ENCODE measurements around the gene MCRS1. TPM values are rescaled to one million over a fixed set of nuclear protein-coding genes. Genes with fewer than 3 reads are reported as not detected.

MCRS1 gene
- polyA plus RNA-seq, 4 donors: 53.4 to 77.4 (median 63.1) TPM

DNA sequence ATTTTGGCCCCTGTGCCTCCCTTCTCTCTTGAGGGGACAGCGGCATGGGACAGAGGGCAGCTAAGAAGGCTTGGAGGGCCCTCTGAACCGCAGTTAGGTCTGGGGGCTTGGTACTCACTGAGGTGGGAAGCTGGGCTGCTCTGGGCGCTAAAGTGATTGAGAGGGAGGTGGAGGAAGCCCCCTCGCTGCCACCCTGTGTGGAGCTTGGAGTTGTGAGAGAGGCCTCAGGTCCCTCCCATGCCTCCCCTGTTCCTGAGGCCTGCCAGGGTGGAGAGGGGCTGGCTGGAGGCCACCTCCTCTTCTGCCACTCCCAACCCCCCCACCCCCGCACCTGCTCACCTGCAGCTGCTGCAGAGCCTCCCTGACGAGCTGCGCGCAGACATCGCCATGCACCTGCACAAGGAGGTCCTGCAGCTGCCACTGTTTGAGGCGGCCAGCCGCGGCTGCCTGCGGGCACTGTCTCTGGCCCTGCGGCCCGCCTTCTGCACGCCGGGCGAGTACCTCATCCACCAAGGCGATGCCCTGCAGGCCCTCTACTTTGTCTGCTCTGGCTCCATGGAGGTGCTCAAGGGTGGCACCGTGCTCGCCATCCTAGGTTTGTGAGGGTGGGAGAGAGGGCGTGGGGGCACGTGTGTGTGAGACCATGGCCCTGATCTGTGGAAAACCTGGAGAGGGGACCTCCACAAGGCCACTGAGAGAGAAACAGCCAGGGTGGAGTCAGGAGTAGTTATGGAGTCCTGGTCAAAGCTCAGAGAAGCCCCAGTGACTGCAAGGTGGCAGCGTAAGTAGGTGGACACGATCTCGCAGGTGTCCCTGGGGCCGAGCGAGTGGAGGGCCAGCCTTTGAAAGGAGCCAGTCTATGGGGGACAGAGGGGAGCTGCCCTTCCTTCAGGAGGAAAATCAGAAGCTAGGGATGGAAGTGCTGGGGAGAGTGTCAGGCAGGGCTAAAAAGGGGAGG, 17.9 kb downstream of the MCRS1 start:
- Histone ChIP-seq H3K27me3 (ENCODE audit: control insufficient read depth in 3 of 3, insufficient read depth in 3 of 3, low read length in 3 of 3) (peaks cover 4 to 27% (median 11%) of the 10 kb centered on the region in 3 donors), H3K36me3 (ENCODE audit: control insufficient read depth in 3 of 3, insufficient read depth in 2 of 3, low read depth in 1 of 3, low read length in 3 of 3) (peaks cover 0 to 5% (median 0%) of the 10 kb centered on the region in 3 donors), H3K4me1 (ENCODE audit: control insufficient read depth in 3 of 3, insufficient read depth in 2 of 3, low read depth in 1 of 3, low read length in 2 of 3) (peaks cover 0 to 30% (median 0%) of the 10 kb centered on the region in 3 donors), H3K4me3 (ENCODE audit: low read depth in 1 of 3, low read length in 3 of 3) (peak overlapping the region in 1 of 3 donors; percentile 42), H3K9me3 (ENCODE audit: control insufficient read depth in 2 of 2, insufficient read depth in 1 of 2, low read depth in 1 of 2, low read length in 1 of 2) (no peaks in the 10 kb centered on the region), H3K27ac (ENCODE audit: low read depth in 1 of 3, low read length in 2 of 3) (peak overlapping the region in 1 of 3 donors; percentile 47)
- DNase-seq (peak in 1 of 2 donors; percentile 63), FAIRE-seq (no peak)
- 19 to 70% (median 52%) methylated on average over 27 to 28 of the region's 28 CpGs for WGBS, 3 donors

DNA sequence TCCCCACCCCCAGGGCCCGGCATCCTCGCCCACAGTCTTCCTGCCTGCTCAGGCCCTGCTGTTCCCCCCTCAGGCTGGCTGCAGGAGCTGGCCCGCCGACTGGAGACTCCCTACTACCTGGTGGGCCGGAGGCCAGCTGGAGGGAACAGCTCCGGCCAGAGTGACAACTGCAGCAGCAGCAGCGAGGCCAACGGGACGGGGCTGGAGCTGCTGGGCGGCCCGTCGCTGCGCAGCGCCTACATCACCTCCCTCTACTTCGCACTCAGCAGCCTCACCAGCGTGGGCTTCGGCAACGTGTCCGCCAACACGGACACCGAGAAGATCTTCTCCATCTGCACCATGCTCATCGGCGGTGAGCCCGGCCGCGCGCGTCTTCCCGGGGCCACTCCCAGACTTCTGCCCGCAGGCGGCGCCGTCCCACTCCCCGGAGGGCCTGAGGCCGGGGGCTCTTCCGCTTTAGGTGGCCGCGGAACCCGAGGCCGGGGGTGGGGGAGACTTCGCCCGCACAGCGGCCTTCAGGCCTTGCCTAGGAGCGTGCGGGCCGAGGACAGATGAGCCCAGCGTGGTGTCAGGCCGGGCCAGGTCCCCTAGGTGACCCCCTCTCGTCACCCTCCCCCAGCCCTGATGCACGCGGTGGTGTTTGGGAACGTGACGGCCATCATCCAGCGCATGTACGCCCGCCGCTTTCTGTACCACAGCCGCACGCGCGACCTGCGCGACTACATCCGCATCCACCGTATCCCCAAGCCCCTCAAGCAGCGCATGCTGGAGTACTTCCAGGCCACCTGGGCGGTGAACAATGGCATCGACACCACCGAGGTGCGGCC, 18.9 kb downstream of the MCRS1 start:
- Histone ChIP-seq H3K36me3 (ENCODE audit: control insufficient read depth in 3 of 3, insufficient read depth in 2 of 3, low read depth in 1 of 3, low read length in 3 of 3) (no peaks in the 10 kb centered on the region), H3K27me3 (ENCODE audit: control insufficient read depth in 3 of 3, insufficient read depth in 3 of 3, low read length in 3 of 3) (peaks cover 4 to 37% (median 11%) of the 10 kb centered on the region in 3 donors), H3K27ac (ENCODE audit: low read depth in 1 of 3, low read length in 2 of 3) (no peak overlapping the region), H3K4me1 (ENCODE audit: control insufficient read depth in 3 of 3, insufficient read depth in 2 of 3, low read depth in 1 of 3, low read length in 2 of 3) (peaks cover 0 to 30% (median 0%) of the 10 kb centered on the region in 3 donors), H3K9me3 (ENCODE audit: control insufficient read depth in 2 of 2, insufficient read depth in 1 of 2, low read depth in 1 of 2, low read length in 1 of 2) (no peaks in the 10 kb centered on the region), H3K4me3 (ENCODE audit: low read depth in 1 of 3, low read length in 3 of 3) (peak overlapping the region in 2 of 3 donors; percentile 7 to 42)
- FAIRE-seq: no peak
- 29 to 62% (median 59%) methylated on average over 55 to 70 of the region's 70 CpGs for WGBS, 3 donors
- peak in 1 of 2 donors; percentile 49 for DNase-seq

DNA sequence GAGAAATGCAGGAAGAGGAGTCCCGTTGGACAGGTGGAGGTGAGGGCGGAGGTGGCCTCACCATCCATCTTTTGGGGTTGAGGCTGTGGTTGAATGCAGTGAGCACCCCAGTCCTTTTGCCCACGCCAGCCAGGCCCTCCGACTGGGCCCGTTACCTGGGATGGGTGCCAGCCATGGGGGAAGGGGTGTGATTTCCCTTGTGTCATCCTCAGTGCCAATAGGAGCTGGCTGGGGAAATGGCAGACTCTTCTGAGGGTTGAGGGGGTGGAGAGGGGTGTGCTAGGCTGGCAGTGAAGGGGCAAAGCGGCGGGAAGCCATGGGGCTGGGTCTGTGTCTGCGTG, 19.5 kb downstream of the MCRS1 start:
- Histone ChIP-seq H3K27me3 (ENCODE audit: control insufficient read depth in 3 of 3, insufficient read depth in 3 of 3, low read length in 3 of 3) (peaks cover 4 to 42% (median 13%) of the 10 kb centered on the region in 3 donors), H3K9me3 (ENCODE audit: control insufficient read depth in 2 of 2, insufficient read depth in 1 of 2, low read depth in 1 of 2, low read length in 1 of 2) (no peaks in the 10 kb centered on the region), H3K27ac (ENCODE audit: low read depth in 1 of 3, low read length in 2 of 3) (no peak overlapping the region), H3K4me3 (ENCODE audit: low read depth in 1 of 3, low read length in 3 of 3) (peak overlapping the region in 1 of 3 donors; percentile 42), H3K36me3 (ENCODE audit: control insufficient read depth in 3 of 3, insufficient read depth in 2 of 3, low read depth in 1 of 3, low read length in 3 of 3) (no peaks in the 10 kb centered on the region), H3K4me1 (ENCODE audit: control insufficient read depth in 3 of 3, insufficient read depth in 2 of 3, low read depth in 1 of 3, low read length in 2 of 3) (peaks cover 0 to 35% (median 0%) of the 10 kb centered on the region in 3 donors)
- no peak for DNase-seq
- no peak for FAIRE-seq
- 60 to 66% (median 64%) methylated on average over 8 of the region's 8 CpGs for WGBS, 3 donors

GRCh38 chr12:49547090-49547690, 20.8 kb downstream of the MCRS1 start:
- no peaks in the 10 kb centered on the region for H3K36me3 ChIP-seq (ENCODE audit: control insufficient read depth in 3 of 3, insufficient read depth in 2 of 3, low read depth in 1 of 3, low read length in 3 of 3)
- no peak overlapping the region for H3K4me3 ChIP-seq (ENCODE audit: low read depth in 1 of 3, low read length in 3 of 3)
- peaks cover 4 to 55% (median 13%) of the 10 kb centered on the region in 3 donors for H3K27me3 ChIP-seq (ENCODE audit: control insufficient read depth in 3 of 3, insufficient read depth in 3 of 3, low read length in 3 of 3)
- peaks cover 0 to 40% (median 0%) of the 10 kb centered on the region in 3 donors for H3K4me1 ChIP-seq (ENCODE audit: control insufficient read depth in 3 of 3, insufficient read depth in 2 of 3, low read depth in 1 of 3, low read length in 2 of 3)
- WGBS, 3 donors: 71 to 85% (median 77%) methylated on average over 7 of the region's 7 CpGs
- no peak for DNase-seq
- H3K9me3 ChIP-seq (ENCODE audit: control insufficient read depth in 2 of 2, insufficient read depth in 1 of 2, low read depth in 1 of 2, low read length in 1 of 2): no peaks in the 10 kb centered on the region
- no peak for FAIRE-seq
- no peak overlapping the region for H3K27ac ChIP-seq (ENCODE audit: low read depth in 1 of 3, low read length in 2 of 3)

- FAIRE-seq (no peak), DNase-seq (no peak)
- peaks cover 0 to 40% (median 0%) of the 10 kb centered on the region in 3 donors for H3K4me1 ChIP-seq (ENCODE audit: control insufficient read depth in 3 of 3, insufficient read depth in 2 of 3, low read depth in 1 of 3, low read length in 2 of 3)
- 69 to 78% (median 78%) methylated on average over 3 of the region's 3 CpGs for WGBS, 3 donors
- no peak overlapping the region for H3K27ac ChIP-seq (ENCODE audit: low read depth in 1 of 3, low read length in 2 of 3)
- no peak overlapping the region for H3K4me3 ChIP-seq (ENCODE audit: low read depth in 1 of 3, low read length in 3 of 3)
- peaks cover 4 to 57% (median 13%) of the 10 kb centered on the region in 3 donors for H3K27me3 ChIP-seq (ENCODE audit: control insufficient read depth in 3 of 3, insufficient read depth in 3 of 3, low read length in 3 of 3)
- H3K36me3 ChIP-seq (ENCODE audit: control insufficient read depth in 3 of 3, insufficient read depth in 2 of 3, low read depth in 1 of 3, low read length in 3 of 3): no peaks in the 10 kb centered on the region
- H3K9me3 ChIP-seq (ENCODE audit: control insufficient read depth in 2 of 2, insufficient read depth in 1 of 2, low read depth in 1 of 2, low read length in 1 of 2): no peaks in the 10 kb centered on the region
Measured at GRCh38 chr12:49546481-49546880, 21.5 kb downstream of the MCRS1 start.

DNA sequence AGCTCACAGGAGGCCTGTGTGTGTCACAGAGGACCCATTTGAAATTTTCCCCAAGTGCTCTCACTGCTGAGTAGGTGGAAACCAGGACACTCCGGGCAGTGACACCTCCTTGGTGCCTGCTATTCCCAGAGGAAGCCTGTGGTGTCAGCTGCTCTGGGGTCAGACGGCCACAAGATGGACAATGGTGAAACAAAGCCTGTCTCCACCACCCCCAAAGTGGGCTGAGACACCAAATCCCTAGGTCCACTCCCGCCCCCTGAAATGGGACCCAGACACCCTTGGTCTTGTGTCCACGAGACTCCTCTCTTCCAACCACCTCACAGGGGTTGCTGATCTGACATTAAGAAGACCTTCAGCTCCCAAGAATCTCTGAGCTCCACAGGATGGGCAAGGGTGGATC, 22.1 kb downstream of the MCRS1 start:
- Histone ChIP-seq H3K27me3 (ENCODE audit: control insufficient read depth in 3 of 3, insufficient read depth in 3 of 3, low read length in 3 of 3) (peaks cover 4 to 63% (median 13%) of the 10 kb centered on the region in 3 donors), H3K27ac (ENCODE audit: low read depth in 1 of 3, low read length in 2 of 3) (no peak overlapping the region), H3K4me3 (ENCODE audit: low read depth in 1 of 3, low read length in 3 of 3) (no peak overlapping the region), H3K4me1 (ENCODE audit: control insufficient read depth in 3 of 3, insufficient read depth in 2 of 3, low read depth in 1 of 3, low read length in 2 of 3) (peaks cover 0 to 36% (median 0%) of the 10 kb centered on the region in 3 donors), H3K36me3 (ENCODE audit: control insufficient read depth in 3 of 3, insufficient read depth in 2 of 3, low read depth in 1 of 3, low read length in 3 of 3) (no peaks in the 10 kb centered on the region), H3K9me3 (ENCODE audit: control insufficient read depth in 2 of 2, insufficient read depth in 1 of 2, low read depth in 1 of 2, low read length in 1 of 2) (no peaks in the 10 kb centered on the region)
- no peak for DNase-seq
- 68 to 78% (median 76%) methylated on average over 4 of the region's 4 CpGs for WGBS, 3 donors
- FAIRE-seq: no peak

DNA sequence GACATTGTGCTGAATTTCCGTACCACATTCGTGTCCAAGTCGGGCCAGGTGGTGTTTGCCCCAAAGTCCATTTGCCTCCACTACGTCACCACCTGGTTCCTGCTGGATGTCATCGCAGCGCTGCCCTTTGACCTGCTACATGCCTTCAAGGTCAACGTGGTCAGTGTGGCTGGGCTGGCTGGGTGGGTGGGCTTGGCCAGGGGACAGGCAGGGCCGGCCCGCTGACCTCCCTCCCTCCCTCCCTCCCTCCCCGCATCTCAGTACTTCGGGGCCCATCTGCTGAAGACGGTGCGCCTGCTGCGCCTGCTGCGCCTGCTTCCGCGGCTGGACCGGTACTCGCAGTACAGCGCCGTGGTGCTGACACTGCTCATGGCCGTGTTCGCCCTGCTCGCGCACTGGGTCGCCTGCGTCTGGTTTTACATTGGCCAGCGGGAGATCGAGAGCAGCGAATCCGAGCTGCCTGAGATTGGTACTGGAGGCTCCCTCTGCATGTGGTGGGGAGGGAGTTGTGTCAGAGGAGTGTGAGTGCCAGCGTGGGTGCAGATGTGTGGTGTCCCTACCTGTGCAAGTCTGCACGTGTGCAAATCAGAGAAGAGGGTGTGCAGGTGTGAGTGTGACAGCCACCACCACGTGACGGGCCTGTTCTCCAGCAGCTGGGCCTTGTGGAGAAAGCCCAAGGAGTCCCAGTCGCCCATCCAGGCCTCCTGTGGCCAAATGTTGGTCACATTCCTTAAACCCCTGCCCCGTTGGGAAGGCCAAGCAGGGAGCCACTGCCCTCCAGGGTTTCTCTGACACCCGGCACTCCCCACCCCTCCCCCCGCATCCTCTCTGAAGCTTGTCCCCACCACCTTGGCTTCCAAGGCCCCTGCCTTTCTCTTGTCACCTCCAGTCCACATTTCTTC, 23.8 kb downstream of the MCRS1 start:
- Histone ChIP-seq H3K4me1 (ENCODE audit: control insufficient read depth in 3 of 3, insufficient read depth in 2 of 3, low read depth in 1 of 3, low read length in 2 of 3) (peaks cover 0 to 27% (median 0%) of the 10 kb centered on the region in 3 donors), H3K9me3 (ENCODE audit: control insufficient read depth in 2 of 2, insufficient read depth in 1 of 2, low read depth in 1 of 2, low read length in 1 of 2) (peaks cover 0 to 3% of the 10 kb centered on the region in 2 donors), H3K4me3 (ENCODE audit: low read depth in 1 of 3, low read length in 3 of 3) (no peak overlapping the region), H3K27ac (ENCODE audit: low read depth in 1 of 3, low read length in 2 of 3) (no peak overlapping the region), H3K27me3 (ENCODE audit: control insufficient read depth in 3 of 3, insufficient read depth in 3 of 3, low read length in 3 of 3) (peaks cover 4 to 75% (median 9%) of the 10 kb centered on the region in 3 donors), H3K36me3 (ENCODE audit: control insufficient read depth in 3 of 3, insufficient read depth in 2 of 3, low read depth in 1 of 3, low read length in 3 of 3) (no peaks in the 10 kb centered on the region)
- FAIRE-seq (no peak), DNase-seq (no peak)
- WGBS, 3 donors: 46 to 62% (median 49%) methylated on average over 37 to 39 of the region's 39 CpGs

Data from small intestine (tissue), 7 donors.